NB4 (cell line): Measurements from ENCODE around the gene HS3ST4.

Experiments used
- CTCF ChIP-seq: IDR thresholded peaks from one replicate; pipeline ENCODE4 v1.5.1; 2012; ENCODE audit warnings: low read depth, low read length
- MAX ChIP-seq: IDR thresholded peaks from 2 replicates; pipeline ENCODE4 v1.6.1; 2011; ENCODE audit warnings: low read depth, low read length
- MYC ChIP-seq: IDR thresholded peaks from 2 replicates; pipeline ENCODE4 v1.6.1; 2011; ENCODE audit warnings: low read depth, low read length
- POLR2A ChIP-seq: IDR thresholded peaks from 2 replicates; pipeline ENCODE4 v1.6.1; 2011; ENCODE audit warnings: mild to moderate bottlenecking; ENCODE audit not compliant: insufficient read length; ENCODE audit errors: extremely low read depth

GRCh38 chr16:25874196-25874595 lies 182.4 kb downstream of the HS3ST4 start:
- no peak for TF ChIP-seq CTCF
- TF ChIP-seq MAX = no peak
- no peak for TF ChIP-seq POLR2A
- no peak for TF ChIP-seq MYC
